KOPT-K1 (cell line): ENCODE measurements around the gene MYO1E.

Experiments
- H3K27ac ChIP-seq: fragments of 200-600 bp; sonication (generic); 2 replicates; pipeline ENCODE4 v1.5.1; 2016; ENCODE audit warnings: antibody characterized with exemption, mild to moderate bottlenecking, low read depth, low read length; ENCODE audit not compliant: poor library complexity, severe bottlenecking
- H3K36me3 ChIP-seq: fragments of 200-600 bp; sonication (generic); 2 replicates; pipeline ENCODE4 v1.5.1; 2017; ENCODE audit warnings: antibody characterized with exemption, mild to moderate bottlenecking, low read length, moderate library complexity; ENCODE audit not compliant: insufficient read depth
- H3K9me3 ChIP-seq: fragments of 200-600 bp; sonication (generic); 2 replicates; pipeline ENCODE4 v1.5.1; 2017; ENCODE audit warnings: antibody characterized with exemption, low read length, mild to moderate bottlenecking; ENCODE audit not compliant: insufficient read depth, poor library complexity, severe bottlenecking

MYO1E gene

GRCh38 chr15:59240036-59240435, 132.6 kb downstream of the MYO1E start:
- no peaks in the 10 kb centered on the region for H3K36me3 ChIP-seq
- no peaks in the 10 kb centered on the region for H3K9me3 ChIP-seq
- H3K27ac ChIP-seq: no peak overlapping the region

- H3K27ac ChIP-seq: no peak overlapping the region
- H3K36me3 ChIP-seq: no peaks in the 10 kb centered on the region
- no peaks in the 10 kb centered on the region for H3K9me3 ChIP-seq
Observed at GRCh38 chr15:59237924-59238331, 134.7 kb downstream of the MYO1E start.

- no peaks in the 10 kb centered on the region for H3K36me3 ChIP-seq
- H3K27ac ChIP-seq: no peak overlapping the region
Observed at GRCh38 chr15:59237119-59237855, 135.4 kb downstream of the MYO1E start.

GRCh38 chr15:59236394-59236793, 136.3 kb downstream of the MYO1E start:
- no peaks in the 10 kb centered on the region for H3K9me3 ChIP-seq
- no peaks in the 10 kb centered on the region for H3K36me3 ChIP-seq
- no peak overlapping the region for H3K27ac ChIP-seq

More at GRCh38 chr15:59237119-59237855, 135.4 kb downstream of the MYO1E start:
- no peaks in the 10 kb centered on the region for H3K9me3 ChIP-seq

GRCh38 chr15:59232476-59232875, 140.2 kb downstream of the MYO1E start:
- Histone ChIP-seq H3K36me3 (no peaks in the 10 kb centered on the region), H3K27ac (no peak overlapping the region), H3K9me3 (no peaks in the 10 kb centered on the region)

GRCh38 chr15:59230531-59231055, 142.1 kb downstream of the MYO1E start:
- H3K27ac ChIP-seq: no peak overlapping the region
- no peaks in the 10 kb centered on the region for H3K9me3 ChIP-seq
- H3K36me3 ChIP-seq: no peaks in the 10 kb centered on the region

GRCh38 chr15:59229453-59229852, 143.2 kb downstream of the MYO1E start:
- H3K36me3 ChIP-seq: no peaks in the 10 kb centered on the region
- H3K9me3 ChIP-seq: no peaks in the 10 kb centered on the region
- H3K27ac ChIP-seq: no peak overlapping the region

- H3K36me3 ChIP-seq: no peaks in the 10 kb centered on the region
- H3K9me3 ChIP-seq: no peaks in the 10 kb centered on the region
- no peak overlapping the region for H3K27ac ChIP-seq
Observed at GRCh38 chr15:59229015-59229414, 143.7 kb downstream of the MYO1E start.

GRCh38 chr15:59227021-59227420, 145.7 kb downstream of the MYO1E start:
- H3K36me3 ChIP-seq: no peaks in the 10 kb centered on the region
- no peaks in the 10 kb centered on the region for H3K9me3 ChIP-seq
- no peak overlapping the region for H3K27ac ChIP-seq

- Histone ChIP-seq H3K9me3 (no peaks in the 10 kb centered on the region), H3K36me3 (no peaks in the 10 kb centered on the region), H3K27ac (no peak overlapping the region)
Observed at GRCh38 chr15:59224474-59224873, 148.2 kb downstream of the MYO1E start.

GRCh38 chr15:59223736-59224135, 148.9 kb downstream of the MYO1E start:
- H3K36me3 ChIP-seq: no peaks in the 10 kb centered on the region
- H3K9me3 ChIP-seq: no peaks in the 10 kb centered on the region
- no peak overlapping the region for H3K27ac ChIP-seq

GRCh38 chr15:59222906-59223550, 149.6 kb downstream of the MYO1E start:
- no peak overlapping the region for H3K27ac ChIP-seq
- H3K36me3 ChIP-seq: no peaks in the 10 kb centered on the region
- no peaks in the 10 kb centered on the region for H3K9me3 ChIP-seq

GRCh38 chr15:59221511-59222505, 150.9 kb downstream of the MYO1E start:
- H3K27ac ChIP-seq: no peak overlapping the region
- no peaks in the 10 kb centered on the region for H3K36me3 ChIP-seq
- no peaks in the 10 kb centered on the region for H3K9me3 ChIP-seq

GRCh38 chr15:59218710-59219109, 154.0 kb downstream of the MYO1E start:
- Histone ChIP-seq H3K9me3 (no peaks in the 10 kb centered on the region), H3K36me3 (no peaks in the 10 kb centered on the region), H3K27ac (no peak overlapping the region)
